Thyroid gland (tissue), 4 donors: ENCODE data around the gene GPN2. TPM values are rescaled to one million over a fixed set of nuclear protein-coding genes. Genes with fewer than 3 reads are reported as not detected.

Experiments
- DNase-seq, 2 donors: peaks; one replicate each; pipeline ENCODE4 v3.0.0-alpha.2; 2019
- H3K27ac ChIP-seq, 3 donors: fragments of 200-600 bp; sonication (generic); 1 replicate in 2 of 3; 2 replicates in 1 of 3; pipeline ENCODE4 v1.5.1; 2016 to 2019; ENCODE audit warnings: mild to moderate bottlenecking in 1 of 3, moderate library complexity in 1 of 3
- H3K27me3 ChIP-seq: fragments of 200-600 bp; sonication (generic); one replicate; pipeline ENCODE4 v1.5.1; 2019
- H3K36me3 ChIP-seq, 2 donors: fragments of 200-600 bp; sonication (generic); one replicate each; pipeline ENCODE4 v1.5.1; 2016 to 2019
- H3K4me1 ChIP-seq, 2 donors: fragments of 200-600 bp; sonication (generic); one replicate each; pipeline ENCODE4 v1.5.1; 2017 to 2019
- H3K4me3 ChIP-seq, 3 donors: fragments of 200-600 bp; sonication (generic); replicated peaks in 1 of 3; 1 replicate in 2 of 3; 2 replicates in 1 of 3; pipeline ENCODE4 v1.5.1; 2016; ENCODE audit warnings: mild to moderate bottlenecking in 1 of 3
- H3K9me3 ChIP-seq: fragments of 200-600 bp; sonication (generic); one replicate; pipeline ENCODE4 v1.5.1; 2017
- CTCF ChIP-seq, 6 experiments: fragments of 200-600 bp in 3 of 6; fragments of 450-650 bp in 3 of 6; sonication (generic) in 3 of 6; IDR thresholded peaks; one replicate each; pipeline ENCODE4 v1.5.1; 2016 to 2019; ENCODE audit warnings: antibody characterized with exemption in 6 of 6, mild to moderate bottlenecking in 2 of 6, inconsistent platforms in 1 of 6, moderate library complexity in 1 of 6
- POLR2A ChIP-seq, 2 donors: fragments of 450-650 bp; IDR thresholded peaks; one replicate each; pipeline ENCODE4 v1.6.1; 2017; ENCODE audit warnings: antibody characterized with exemption in 2 of 2, mild to moderate bottlenecking in 2 of 2, moderate library complexity in 1 of 2
- WGBS, 2 donors: methylation state at CpG; one replicate each; pipeline ENCODE4 v1.1.5; 2017; 5-methylcytosine and 5-hydroxymethylcytosine counted together
- intact Hi-C: fragments of 100-400 bp; cut with DNase I; formaldehyde crosslinking; loops from one replicate; pipeline ENCODE4 v1.15.1; 2023
- total RNA-seq, 4 donors: library from RNA; depleted of rRNA; stranded (reverse); fragments of >200 nt; gene quantifications; one replicate each; pipeline ENCODE4 v1.2.3, GENCODE V29; 2016

GPN2 gene
- total RNA-seq, 4 donors from 2014 or later, result 14.3 to 18.8 (median 16.4) TPM

GRCh38 chr1:26833432-26834405 is 56.4 kb downstream of the GPN2 start:
- H3K27ac ChIP-seq, result no peak overlapping the region
- intact Hi-C loops, result no loop called here
- peaks cover 16 to 18% of the 10 kb centered on the region in 2 donors for H3K4me1 ChIP-seq
- DNase-seq, result peak; percentile 8 to 24
- H3K9me3 ChIP-seq, result no peaks in the 10 kb centered on the region
- TF ChIP-seq POLR2A (IDR thresholded peaks at IDR 0.05), result no peak
- TF ChIP-seq CTCF (IDR thresholded peaks at IDR 0.05), result no peak
- H3K27me3 ChIP-seq, result no peaks in the 10 kb centered on the region
- peaks cover 36 to 38% of the 10 kb centered on the region in 2 donors for H3K36me3 ChIP-seq
- WGBS, 2 donors, result 79 to 91% methylated on average over 22 to 23 of the region's 23 CpGs
- no peak overlapping the region for H3K4me3 ChIP-seq

GRCh38 chr1:26832249-26832960 is 57.7 kb downstream of the GPN2 start:
- H3K27ac ChIP-seq, result no peak overlapping the region
- peaks cover 29 to 31% of the 10 kb centered on the region in 2 donors for H3K4me1 ChIP-seq
- intact Hi-C loops, result no loop called here
- H3K27me3 ChIP-seq, result no peaks in the 10 kb centered on the region
- H3K4me3 ChIP-seq, result no peak overlapping the region
- 91 to 92% methylated on average over 16 of the region's 16 CpGs for WGBS, 2 donors
- TF ChIP-seq POLR2A (IDR thresholded peaks at IDR 0.05) (no peak), CTCF (IDR thresholded peaks at IDR 0.05) (no peak)
- no peaks in the 10 kb centered on the region for H3K9me3 ChIP-seq
- no peak for DNase-seq
- peaks cover 33 to 36% of the 10 kb centered on the region in 2 donors for H3K36me3 ChIP-seq

GRCh38 chr1:26831546-26832248 is 58.4 kb downstream of the GPN2 start:
- no peaks in the 10 kb centered on the region for H3K27me3 ChIP-seq
- peaks cover 33 to 36% of the 10 kb centered on the region in 2 donors for H3K36me3 ChIP-seq
- intact Hi-C loops, result no loop called here
- H3K4me3 ChIP-seq, result no peak overlapping the region
- peaks cover 31 to 34% of the 10 kb centered on the region in 2 donors for H3K4me1 ChIP-seq
- H3K27ac ChIP-seq, result no peak overlapping the region
- 71% methylated on average over 3 of the region's 3 CpGs for WGBS, 2 donors
- H3K9me3 ChIP-seq, result no peaks in the 10 kb centered on the region
- no peak for DNase-seq
- TF ChIP-seq POLR2A (IDR thresholded peaks at IDR 0.05), result no peak
- no peak for TF ChIP-seq CTCF (IDR thresholded peaks at IDR 0.05)

GRCh38 chr1:26831059-26831458 is 59.0 kb downstream of the GPN2 start:
- Histone ChIP-seq H3K27ac (no peak overlapping the region), H3K36me3 (peaks cover 32 to 35% of the 10 kb centered on the region in 2 donors), H3K4me3 (no peak overlapping the region), H3K4me1 (peaks cover 33 to 36% of the 10 kb centered on the region in 2 donors), H3K9me3 (no peaks in the 10 kb centered on the region), H3K27me3 (no peaks in the 10 kb centered on the region)
- intact Hi-C loops, result no loop called here
- no peak for DNase-seq
- WGBS, 2 donors, result 94% methylated on average over 3 of the region's 3 CpGs
- no peak for TF ChIP-seq POLR2A (IDR thresholded peaks at IDR 0.05)
- TF ChIP-seq CTCF (IDR thresholded peaks at IDR 0.05), result no peak
